Fibroblast of skin of left quadriceps (primary cell): ENCODE results near the gene BICDL2.
"Not testable (repeated sequence)": the region's sequence is repeated elsewhere in the genome, so short reads cannot be mapped to it uniquely, and the experiment has no call there.

ENCODE experiments used
- DNase-seq, 2 experiments: peaks; one replicate each; pipeline ENCODE4 v3.0.0-alpha.2; 2013; ENCODE audit warnings: low read depth in 2 of 2

BICDL2 gene

GRCh38 chr16:3036726-3037315 is at the start of gene BICDL2:
Gene BICDL2, minus strand, starts transcription at chr16:3036944. Its CDS starts 1,448 bp downstream, at chr16:3035496.
- DNase-seq = no peak

GRCh38 chr16:3085868-3086595 is 49.3 kb upstream of the BICDL2 start:
- no peak for DNase-seq

GRCh38 chr16:3084969-3085670 is 48.4 kb upstream of the BICDL2 start:
- DNase-seq = no peak

GRCh38 chr16:3084491-3084890 is 47.7 kb upstream of the BICDL2 start:
- no peak for DNase-seq

GRCh38 chr16:3083408-3083807 is 46.7 kb upstream of the BICDL2 start:
- DNase-seq = not testable (repeated sequence)

- not testable (repeated sequence) for DNase-seq
Measured at GRCh38 chr16:3081957-3082356, 45.2 kb upstream of the BICDL2 start.

- no peak for DNase-seq
Measured at GRCh38 chr16:3080024-3080423, 43.3 kb upstream of the BICDL2 start.

GRCh38 chr16:3076577-3076976 is 39.8 kb upstream of the BICDL2 start:
- no peak for DNase-seq

- DNase-seq = not testable (repeated sequence)
Measured at GRCh38 chr16:3075946-3076345, 39.2 kb upstream of the BICDL2 start.

GRCh38 chr16:3075523-3075915 is 38.8 kb upstream of the BICDL2 start:
- DNase-seq = no peak

- no peak for DNase-seq
Measured at GRCh38 chr16:3074860-3075522, 38.2 kb upstream of the BICDL2 start.

GRCh38 chr16:3073448-3073847 is 36.7 kb upstream of the BICDL2 start:
- no peak for DNase-seq

- DNase-seq = not testable (repeated sequence)
Measured at GRCh38 chr16:3072576-3073263, 36.0 kb upstream of the BICDL2 start.

- not testable (repeated sequence) for DNase-seq
Measured at GRCh38 chr16:3072148-3072547, 35.4 kb upstream of the BICDL2 start.

- DNase-seq = no peak
Measured at GRCh38 chr16:3071655-3072054, 34.9 kb upstream of the BICDL2 start.

GRCh38 chr16:3070608-3071111 is 33.9 kb upstream of the BICDL2 start:
- no peak for DNase-seq

GRCh38 chr16:3069146-3069545 is 32.4 kb upstream of the BICDL2 start:
- not testable (repeated sequence) for DNase-seq

- DNase-seq = no peak
Measured at GRCh38 chr16:3068487-3068886, 31.7 kb upstream of the BICDL2 start.

- no peak for DNase-seq
Measured at GRCh38 chr16:3066440-3066748, 29.6 kb upstream of the BICDL2 start.

- no peak for DNase-seq
Measured at GRCh38 chr16:3065742-3066439, 29.1 kb upstream of the BICDL2 start.
